NCI-H446 (cell line): ENCODE measurements around the gene CLSTN2.

ENCODE experiments used
- DNase-seq, 2 experiments: peaks; one replicate each; lab custom pipeline; 2025; lab: John Stamatoyannopoulos, UW

CLSTN2 gene

DNA sequence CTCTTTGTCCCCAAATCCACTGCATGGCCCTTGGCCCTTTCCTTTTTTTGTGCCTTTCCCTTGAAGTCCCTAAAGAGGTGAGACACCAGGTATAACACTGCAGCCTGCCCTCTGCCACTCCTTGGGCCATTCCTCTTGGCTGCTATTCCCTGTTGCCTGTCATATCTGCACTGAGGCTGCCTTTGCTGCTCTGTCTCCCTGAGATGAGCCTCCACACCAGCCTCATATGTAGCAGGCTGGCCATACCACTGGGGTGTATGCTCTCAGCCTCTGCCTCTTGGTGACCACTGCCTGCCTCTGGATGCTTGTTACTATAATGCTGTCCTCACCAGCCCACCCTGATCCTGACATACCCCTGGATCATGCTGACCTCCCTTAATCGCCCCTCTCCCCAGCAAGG is 252.0 kb downstream of the CLSTN2 start:
- DNase-seq = peak in 1 of 2 experiments; percentile 37

DNA sequence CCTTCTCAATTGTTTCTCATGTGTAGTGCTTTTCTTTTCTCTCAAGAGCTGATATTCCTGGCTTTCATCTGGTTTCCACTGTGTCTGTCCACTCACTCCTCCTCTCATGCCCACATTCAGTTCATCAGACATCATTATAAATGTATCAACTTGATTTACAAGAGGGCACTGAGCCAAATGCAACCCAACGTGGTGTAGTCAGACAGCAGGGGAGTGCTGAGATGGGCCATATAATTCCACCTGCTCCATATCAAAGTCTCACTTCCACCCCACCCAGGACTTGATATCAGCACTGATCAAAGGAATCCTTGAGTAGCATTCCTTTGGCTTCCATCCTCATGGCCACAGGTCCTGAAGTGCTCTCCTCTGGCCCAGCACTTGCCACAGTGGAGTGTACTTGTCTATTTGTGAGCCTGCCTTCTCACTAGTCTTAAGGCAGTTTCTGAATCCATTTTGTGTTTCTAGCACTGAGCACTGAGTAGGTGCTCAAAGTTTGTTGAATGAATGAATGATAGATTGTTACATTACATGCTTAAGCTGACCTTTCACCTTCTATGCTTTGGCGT is 252.8 kb downstream of the CLSTN2 start:
- DNase-seq = peak in 1 of 2 experiments; percentile 26

DNA sequence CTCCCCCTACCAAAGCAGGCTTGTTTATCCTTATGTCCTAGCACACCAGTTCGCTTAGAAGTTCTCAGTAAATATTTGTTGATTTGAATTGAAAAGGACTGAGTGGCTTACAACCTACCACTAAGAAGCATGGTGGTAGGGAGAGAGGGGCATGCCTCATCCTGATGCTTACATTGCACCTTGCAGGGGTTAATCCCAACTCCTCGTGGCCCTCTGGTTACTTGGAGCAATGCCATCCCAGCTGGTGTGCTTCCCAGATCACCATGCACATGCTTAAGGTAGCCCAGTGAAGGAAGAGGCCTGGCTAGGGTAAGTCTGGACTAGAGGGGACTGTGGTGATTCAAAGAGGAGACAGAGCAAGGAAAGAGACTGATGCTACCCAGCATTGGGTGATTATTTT is 253.3 kb downstream of the CLSTN2 start:
- peak; percentile 58 to 85 for DNase-seq

DNA sequence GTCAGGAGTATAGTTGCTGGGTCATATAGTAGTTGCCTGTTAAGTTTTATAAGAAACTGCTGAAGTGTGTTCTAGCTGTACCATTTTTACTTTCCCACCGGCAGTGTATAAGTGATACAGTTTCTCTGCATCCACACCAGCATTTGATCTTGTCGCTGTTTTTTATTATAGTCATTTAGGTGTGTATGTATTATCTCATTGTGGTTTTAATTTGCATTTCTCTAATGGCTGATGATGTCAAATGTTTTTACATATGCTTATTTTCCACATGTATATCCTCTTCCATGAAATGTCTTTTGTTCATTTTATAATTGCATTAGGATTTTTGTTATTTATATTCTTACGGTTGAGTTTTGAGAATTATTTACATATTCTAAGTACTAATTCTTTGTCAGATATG is 254.3 kb downstream of the CLSTN2 start:
- DNase-seq = no peak

DNA sequence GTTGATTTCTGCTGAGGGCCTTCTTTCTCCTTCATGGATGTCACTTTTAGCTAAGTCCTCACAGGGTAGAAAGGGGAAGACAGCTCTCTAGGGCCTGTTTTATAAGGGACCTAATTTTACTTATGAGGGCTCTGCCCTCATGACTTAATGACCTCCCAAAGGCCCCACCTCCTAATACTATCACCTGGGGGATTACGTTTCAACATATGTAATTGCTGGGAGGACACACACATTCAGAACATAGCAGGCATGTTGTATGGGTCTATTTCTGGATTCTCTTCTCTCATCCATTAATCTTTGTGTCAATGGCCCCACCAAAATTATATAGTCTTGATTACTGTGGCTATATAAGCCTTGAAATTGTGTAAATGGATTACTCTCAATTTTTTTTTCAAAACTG is 255.0 kb downstream of the CLSTN2 start:
- no peak for DNase-seq

DNA sequence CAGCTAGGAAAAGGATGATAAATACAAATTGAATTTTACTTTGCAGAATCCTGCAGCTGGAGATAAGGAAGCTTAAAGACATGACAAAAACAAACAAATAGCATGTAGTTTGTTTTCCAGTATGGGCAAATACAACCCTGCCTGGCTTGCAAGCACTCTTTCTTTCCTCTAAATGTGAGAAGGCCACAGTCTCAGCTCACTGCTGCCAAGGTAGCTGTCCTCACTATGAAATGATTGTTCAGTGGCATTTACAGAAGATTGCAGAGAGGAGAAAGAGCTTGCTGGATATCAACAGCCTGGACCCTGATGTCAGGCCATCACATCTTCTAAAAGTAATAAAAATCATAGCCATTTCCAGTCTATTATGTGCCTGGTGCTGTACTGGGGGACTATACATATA is 262.0 kb downstream of the CLSTN2 start:
- DNase-seq = no peak

DNA sequence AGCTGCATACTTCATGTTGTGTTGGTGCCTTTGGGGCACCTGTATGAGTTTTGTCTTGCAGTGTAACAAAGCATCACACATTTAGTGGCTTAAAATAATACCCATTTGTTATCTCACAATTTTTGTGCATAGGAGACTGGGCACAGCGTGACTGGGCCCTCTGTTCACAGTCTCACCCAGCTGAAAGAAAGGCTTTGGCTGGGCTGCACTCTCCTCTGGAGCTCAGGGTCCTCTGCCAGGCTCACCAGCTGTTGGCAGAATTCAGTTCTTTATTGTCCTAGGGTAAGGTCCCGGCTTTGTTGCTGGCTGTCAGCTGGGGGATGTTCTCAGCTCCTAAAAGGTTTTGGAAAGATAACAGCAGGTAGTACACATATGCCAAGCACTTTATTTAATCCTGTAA is 263.3 kb downstream of the CLSTN2 start:
- peak; percentile 45 to 85 for DNase-seq

DNA sequence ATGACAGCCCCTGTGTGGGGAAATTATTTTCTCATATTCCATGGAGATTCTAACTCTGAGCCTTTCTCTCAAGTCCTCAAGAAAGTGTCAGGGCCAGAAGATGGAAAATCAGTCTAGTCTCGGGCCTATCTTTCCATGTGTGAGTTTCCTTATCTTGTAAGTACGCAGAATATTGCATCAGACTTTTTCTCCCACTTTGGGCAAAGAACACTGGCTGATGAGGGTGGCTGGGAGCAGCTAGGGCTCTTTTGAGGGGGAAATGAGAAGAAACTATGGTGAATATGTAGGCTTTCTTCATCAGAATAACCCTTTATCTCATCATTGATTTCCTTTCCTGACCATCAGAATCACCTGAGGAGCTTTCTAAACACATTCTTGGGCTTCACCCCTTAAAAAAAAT is 264.0 kb downstream of the CLSTN2 start:
- DNase-seq = no peak

DNA sequence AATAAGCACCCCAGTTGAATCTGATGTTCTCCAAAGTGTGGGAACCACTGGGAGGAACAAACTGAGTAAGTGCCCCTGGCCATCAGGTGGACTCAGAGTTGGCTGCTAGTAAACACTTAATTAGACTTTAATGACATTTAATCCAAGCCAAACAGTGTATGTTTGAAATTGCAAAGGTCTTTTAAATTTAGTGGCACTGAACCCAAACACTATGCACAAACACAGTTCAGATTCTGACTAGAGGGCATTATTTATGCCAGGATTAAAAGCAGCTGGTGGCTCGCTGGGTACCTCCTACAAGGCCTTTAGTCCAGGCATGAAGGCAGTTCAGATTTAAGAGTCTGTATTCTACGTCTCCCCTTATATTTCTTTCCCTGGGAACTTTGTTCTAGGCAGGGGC is 264.8 kb downstream of the CLSTN2 start:
- peak in 1 of 2 experiments; percentile 28 for DNase-seq

DNA sequence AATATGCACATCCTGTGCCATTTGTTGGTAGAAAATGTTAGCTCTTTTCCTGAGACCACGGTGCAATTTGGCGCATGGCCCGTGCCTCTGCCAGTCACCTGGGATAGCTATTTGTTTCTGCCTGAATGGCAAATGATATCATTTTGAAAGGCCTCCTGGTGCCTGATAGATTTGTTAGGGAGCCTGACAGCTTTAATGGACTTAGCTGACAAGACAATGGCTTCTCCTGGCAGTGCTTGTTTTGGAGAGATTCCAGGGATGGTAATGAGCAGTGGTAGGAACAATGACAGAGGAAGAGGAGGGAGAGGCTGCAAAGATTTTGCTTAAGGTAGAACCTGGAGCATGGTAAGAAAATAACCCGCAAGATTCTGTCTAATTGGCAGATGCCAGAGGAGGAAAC is 268.5 kb downstream of the CLSTN2 start:
- DNase-seq = peak; percentile 29 to 43

DNA sequence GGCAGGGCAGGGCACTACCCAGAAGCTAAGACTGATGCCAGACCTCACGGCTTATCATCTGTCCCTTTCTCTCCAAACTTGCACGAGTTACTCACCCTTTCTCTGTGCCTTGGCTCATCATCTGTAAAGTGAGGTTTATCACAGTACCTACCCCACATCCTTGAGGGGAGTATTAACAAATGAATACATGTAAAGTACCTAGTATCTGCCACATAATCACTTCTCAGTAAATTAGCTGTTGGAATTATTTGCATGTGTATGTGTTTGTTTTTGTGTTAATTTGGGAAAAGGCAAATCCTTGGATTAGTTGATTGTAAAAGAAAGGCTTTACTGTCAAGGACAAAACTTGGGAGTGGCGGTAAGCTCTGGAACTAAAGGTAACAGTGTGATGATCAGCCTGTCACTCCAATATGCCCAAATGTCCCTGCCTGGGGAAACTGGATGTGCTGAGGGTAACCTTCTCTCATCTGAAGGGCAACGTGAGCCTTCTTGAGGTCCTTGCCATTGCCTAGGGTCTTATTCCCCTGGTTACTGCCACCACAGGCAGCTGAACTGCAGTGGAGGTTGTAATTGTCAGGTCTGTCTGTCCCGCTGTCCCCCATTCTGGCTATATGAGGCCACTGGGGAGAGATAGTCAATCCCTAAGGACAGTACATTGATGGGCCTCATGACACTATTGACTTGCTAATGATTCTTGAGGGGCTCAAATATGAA is 269.4 kb downstream of the CLSTN2 start:
- DNase-seq = no peak

DNA sequence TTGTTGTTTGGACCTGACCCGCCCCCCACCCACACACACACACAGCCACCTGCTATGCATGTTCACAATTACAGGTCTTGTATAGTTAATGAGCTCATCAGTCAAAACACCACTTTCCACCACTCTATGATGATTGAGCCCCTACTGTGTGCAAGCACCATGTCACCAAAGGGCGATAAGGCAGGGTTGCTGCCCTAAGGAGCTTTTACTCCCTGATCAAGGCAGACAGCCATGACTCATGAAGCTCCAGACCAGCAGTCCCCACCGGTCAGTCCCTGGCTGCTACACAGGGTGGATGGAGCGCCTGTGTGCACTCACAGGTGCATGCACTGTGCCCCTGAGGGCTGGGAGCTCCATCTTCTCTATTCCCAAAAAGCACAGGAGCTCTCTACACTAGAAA is 270.6 kb downstream of the CLSTN2 start:
- no peak for DNase-seq

DNA sequence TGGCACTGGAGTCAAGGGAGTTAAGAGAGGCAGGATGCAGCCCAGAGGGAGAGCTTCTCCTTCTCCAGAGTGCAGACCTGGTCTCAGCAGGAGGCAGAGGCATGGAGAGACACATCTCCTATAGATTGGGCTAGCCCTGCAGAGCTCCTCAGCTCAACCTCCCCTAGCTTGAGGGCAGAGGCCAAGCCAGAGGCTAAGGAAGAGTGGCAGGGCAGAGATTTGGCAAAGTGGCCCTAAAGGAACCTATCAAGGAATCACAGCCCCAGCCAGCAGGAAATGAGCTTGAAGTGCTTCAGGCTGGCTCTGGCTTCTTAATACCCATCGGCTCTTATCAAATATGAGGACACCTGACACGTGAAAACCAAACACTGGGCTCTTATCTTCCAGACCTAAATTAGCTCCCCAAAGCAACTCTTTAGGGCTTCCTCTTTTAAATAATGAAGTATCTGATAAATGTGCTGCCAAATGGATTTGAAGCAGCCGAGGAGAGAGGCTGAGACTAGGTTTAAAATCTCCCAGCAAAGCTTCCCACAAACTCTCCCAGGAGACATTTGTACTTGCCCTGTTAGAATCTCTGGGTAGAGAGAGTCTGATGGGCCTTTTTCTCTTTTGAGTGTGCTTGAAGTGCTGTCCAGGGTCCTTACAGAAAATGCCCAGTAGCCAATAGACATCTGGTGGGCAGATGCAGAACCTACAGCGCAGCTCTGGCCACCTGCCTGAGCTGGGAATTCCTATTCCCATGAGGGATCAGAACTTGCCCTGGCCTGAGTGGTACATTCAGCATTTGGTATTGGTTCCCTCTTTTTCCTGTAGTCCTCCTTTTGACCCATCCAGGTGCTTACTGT is 271.4 kb downstream of the CLSTN2 start:
- DNase-seq = peak in 1 of 2 experiments; percentile 41

DNA sequence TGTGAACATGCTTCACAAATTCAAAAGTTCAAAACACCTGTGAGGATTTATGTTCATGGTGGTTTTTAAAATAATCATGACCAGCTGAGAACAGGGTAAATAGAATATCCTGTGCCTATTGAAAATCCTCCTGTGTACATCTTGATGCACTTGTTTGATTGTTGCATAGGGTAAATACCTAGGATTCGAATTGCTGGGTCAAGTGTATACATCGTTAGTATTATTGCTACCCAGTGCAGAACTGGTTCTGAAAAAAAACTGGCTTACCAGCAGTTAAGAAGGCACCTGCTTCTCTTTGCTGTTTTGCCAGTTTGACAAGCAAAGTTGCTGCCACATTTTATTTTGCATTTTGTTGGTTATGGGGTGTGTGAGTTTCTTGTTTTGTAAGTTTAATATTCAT is 272.6 kb downstream of the CLSTN2 start:
- no peak for DNase-seq

DNA sequence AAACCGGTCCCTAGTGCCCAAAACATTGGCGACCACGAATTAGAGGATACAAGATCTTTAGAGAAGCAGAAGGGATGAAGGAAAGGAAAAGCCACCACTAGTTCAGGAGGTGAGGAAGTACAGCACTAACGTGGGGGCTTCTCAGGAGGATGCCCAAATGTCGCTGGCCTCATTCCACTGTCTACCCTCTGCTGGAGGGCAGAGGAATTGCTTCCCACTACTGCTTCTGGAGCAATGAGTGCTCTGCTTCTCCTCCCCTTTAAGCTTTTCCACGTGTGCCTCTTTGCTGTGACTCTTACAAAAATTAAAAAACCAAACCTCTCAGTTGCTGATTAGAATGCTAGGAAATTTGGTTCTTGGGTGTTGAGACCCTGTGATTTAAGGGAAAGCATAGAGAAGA is 281.3 kb downstream of the CLSTN2 start:
- no peak for DNase-seq

DNA sequence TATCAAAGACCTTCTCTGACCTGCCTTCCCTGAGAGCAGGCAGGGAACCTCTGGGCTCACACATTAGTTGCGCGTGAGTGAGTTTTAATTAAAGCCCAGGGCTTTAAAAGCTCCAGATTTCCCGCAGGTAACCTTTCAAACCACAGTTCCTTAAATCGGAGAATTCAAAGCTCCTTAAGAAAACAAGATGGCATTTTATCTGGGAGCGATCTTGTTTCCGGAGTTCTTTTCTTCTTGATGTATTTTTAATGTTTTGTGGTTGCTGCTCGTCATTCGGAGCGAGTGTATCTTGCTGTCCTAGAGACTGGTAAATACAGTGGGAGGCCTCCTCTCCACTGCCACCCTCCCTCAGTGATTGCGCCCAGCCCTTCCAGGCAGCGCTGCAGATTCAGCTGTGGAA is 284.3 kb downstream of the CLSTN2 start:
- DNase-seq = no peak

DNA sequence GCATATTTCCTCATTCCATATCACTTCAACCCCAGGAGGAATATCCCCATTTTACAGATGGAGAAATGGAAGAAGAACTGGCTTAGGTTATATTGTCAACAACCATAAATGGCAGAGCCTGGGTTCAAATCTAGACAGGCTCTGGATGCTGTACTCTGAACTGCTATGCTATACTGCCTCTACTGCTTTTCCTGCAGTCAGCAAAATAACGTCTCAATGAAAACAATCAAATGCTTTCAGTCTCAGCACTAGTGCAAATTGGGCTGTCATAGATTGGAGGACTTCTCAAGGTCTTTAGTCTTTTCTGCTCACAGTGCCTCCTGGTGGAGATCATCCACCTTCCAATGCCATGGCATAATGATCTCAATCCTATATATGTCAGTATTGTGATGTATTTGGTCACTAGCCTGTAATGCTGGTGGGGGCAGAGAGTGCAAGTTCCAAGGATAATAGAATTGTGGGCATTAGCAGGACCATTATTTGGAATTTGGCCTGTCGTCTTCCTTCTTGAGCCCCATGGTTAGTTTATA is 285.0 kb downstream of the CLSTN2 start:
- no peak for DNase-seq

DNA sequence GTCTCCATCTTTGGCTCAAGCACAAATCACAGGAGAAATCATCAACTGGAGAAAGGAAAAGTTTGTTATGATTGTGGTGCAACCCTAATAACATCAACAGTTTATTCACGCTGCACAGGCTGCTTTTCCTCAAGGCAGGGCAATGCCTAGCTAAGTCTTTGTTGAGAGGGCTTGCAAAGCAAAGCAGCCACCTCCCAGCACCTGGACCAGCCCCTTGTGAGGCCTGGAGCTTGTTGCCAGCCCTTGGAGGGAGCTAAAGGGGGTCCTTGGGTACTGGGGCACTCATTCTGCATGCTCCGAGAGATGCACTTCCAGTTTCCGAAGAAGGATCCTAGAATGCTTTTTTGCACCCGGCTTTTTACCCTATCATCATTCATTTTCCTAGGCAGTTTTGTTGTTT is 288.2 kb downstream of the CLSTN2 start:
- no peak for DNase-seq

DNA sequence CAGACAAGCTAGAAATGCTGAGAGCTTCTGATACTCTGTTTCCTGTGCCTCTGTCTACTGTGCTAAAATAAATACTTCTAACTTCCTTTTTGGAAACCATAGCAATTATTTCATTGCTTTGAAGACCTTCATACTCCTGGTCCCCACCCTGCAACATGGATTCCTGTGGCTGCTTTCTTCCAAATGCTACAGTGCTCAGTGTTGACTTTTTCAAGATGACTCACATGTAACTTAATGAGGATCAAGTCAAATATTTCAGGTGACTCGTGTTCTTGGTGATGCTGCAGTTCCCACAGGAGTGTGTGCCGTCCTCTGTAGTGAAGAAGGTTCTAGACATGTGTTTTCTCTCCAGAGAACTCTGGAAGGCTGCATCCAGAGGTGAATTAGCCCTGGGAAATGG is 288.6 kb downstream of the CLSTN2 start:
- no peak for DNase-seq

DNA sequence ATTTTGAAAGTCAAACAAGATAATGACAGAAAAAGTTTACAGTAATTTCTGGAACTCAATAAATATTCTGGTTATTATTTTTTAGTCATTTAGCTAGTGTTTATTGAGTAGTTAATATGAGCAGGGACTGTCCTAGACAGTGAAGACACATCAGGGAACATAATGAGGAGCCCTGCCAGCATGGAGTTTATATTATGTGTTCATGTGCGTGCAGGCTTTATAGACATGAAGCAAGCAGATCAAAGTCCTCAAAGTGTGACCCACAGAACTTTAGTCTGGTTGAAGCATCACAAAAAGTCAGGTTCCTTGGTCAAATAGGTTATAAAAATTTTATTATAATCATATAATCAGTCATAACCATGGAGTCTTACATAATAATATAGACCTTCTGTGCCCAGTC is 289.3 kb downstream of the CLSTN2 start:
- no peak for DNase-seq

DNA sequence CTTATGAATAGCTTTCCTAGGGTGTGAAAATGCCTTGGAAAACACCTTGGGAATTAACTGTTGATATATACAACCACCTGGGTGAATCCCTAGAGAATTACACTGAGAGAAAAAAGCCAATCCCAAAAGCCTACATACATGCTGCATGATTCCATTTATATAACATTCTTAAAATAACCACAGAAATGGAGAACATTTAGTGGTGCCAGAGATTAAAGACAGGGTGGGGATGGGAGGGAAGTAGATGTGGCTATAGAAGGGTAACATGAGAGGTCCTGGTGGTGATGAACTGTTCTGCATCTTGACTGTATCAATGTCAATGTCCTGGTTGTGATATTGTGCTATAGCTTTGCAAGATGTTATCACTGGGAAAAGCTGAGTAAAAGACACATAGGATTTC is 291.0 kb downstream of the CLSTN2 start:
- no peak for DNase-seq

DNA sequence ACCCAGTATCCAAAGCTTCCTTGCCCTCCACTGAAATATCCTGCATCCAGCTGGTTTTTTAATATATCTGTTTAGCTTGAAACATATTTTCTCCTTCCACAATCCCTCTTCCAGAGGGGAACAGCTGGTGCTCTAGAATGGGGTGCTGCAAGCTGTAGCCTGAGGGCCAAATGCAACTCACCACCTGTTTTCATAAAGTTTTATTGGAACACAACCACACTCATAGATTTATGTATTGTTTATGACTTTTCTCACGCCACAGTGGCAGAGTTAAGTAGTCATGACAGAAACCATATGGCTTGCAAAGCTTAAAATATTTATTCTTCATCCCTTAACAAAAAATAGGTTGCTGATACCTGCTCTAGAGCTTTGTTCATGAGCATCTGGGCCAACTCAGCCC is 298.7 kb downstream of the CLSTN2 start:
- peak in 1 of 2 experiments; percentile 43 for DNase-seq

DNA sequence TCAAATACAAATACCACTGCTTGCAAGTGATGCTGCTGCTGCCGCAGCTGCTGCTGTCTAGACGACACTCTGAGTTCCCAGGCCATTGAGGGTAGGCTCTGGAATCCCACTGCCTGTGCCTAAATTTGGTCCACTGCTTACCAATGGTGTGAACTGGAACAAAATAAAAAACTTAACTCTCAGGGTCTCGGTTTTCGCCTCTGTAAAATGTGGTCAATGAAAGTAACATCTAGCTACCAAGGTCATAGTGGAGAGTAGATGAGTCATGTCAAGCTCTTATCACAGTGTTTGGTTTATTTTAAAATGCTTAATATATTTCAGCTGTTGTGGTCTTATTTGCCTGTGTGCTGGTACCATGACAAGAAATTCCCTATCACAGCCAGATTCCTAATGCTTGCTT is 299.3 kb downstream of the CLSTN2 start:
- DNase-seq = no peak
